ENCODE results near the gene NKX3-2. TPM values are rescaled to one million over a fixed set of nuclear protein-coding genes. Genes with fewer than 3 reads are reported as not detected.

NKX3-2 gene
- total and polyA plus RNA-seq, 2 of the 8 experiments (the other 6 are each of a cell fraction or from before 2014, with no cell fraction given) = 0.13 TPM; not detected in 1

DNA sequence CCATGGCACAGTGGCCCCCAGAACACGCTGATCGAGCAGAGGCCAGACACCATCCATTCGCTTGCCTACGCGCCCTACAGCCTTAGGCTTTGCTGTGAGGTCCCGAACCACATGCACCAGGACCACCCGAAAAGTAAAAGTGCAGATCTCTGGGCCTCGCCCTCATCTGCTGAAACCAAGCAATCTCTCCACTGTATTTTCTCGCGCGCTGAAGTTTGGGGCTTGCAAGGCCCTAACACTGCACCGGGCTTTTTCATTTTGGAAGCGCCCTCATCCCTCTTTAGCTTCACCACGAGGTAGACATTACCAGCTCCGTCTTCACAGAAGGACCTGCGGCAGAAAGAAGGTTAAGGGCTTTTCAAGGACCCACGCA is 21.2 kb downstream of the NKX3-2 start (continued):
- TF ChIP-seq TAF7 (optimal IDR thresholded peaks at IDR 0.05; ENCODE audit: borderline replicate concordance, low read depth, low read length) = no peak
- TF ChIP-seq, protein P1, sequence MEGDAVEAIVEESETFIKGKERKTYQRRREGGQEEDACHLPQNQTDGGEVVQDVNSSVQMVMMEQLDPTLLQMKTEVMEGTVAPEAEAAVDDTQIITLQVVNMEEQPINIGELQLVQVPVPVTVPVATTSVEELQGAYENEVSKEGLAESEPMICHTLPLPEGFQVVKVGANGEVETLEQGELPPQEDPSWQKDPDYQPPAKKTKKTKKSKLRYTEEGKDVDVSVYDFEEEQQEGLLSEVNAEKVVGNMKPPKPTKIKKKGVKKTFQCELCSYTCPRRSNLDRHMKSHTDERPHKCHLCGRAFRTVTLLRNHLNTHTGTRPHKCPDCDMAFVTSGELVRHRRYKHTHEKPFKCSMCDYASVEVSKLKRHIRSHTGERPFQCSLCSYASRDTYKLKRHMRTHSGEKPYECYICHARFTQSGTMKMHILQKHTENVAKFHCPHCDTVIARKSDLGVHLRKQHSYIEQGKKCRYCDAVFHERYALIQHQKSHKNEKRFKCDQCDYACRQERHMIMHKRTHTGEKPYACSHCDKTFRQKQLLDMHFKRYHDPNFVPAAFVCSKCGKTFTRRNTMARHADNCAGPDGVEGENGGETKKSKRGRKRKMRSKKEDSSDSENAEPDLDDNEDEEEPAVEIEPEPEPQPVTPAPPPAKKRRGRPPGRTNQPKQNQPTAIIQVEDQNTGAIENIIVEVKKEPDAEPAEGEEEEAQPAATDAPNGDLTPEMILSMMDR (IDR thresholded peaks at IDR 0.05; ENCODE audit: control extremely low read depth in 1 of 3, insufficient read depth in 1 of 3, low read depth in 1 of 3, low read length in 3 of 3) = no peak
- no peak for TF ChIP-seq SIN3A (conservative IDR thresholded peaks at IDR 0.05 in 1 of 2, IDR thresholded peaks at IDR 0.05 in 1 of 2; ENCODE audit: low read depth in 1 of 2, low read length in 2 of 2)
- no peak for TF ChIP-seq CBX5 (IDR thresholded peaks at IDR 0.05; ENCODE audit: low read depth, low read length)
- no peak for TF ChIP-seq SIRT6 (IDR thresholded peaks at IDR 0.05; ENCODE audit: low read length)
- TF ChIP-seq GABPA (IDR thresholded peaks at IDR 0.05; ENCODE audit: borderline replicate concordance, insufficient read depth, low read length) = no peak
- peak; percentile 86 for TF ChIP-seq EZH2 (IDR thresholded peaks at IDR 0.05; ENCODE audit: low read depth, low read length, severe bottlenecking)
- TF ChIP-seq CREB1 (IDR thresholded peaks at IDR 0.05) = no peak
- TF ChIP-seq NRF1 (IDR thresholded peaks at IDR 0.05; ENCODE audit: low read depth, low read length) = no peak
- TF ChIP-seq, protein P2, sequence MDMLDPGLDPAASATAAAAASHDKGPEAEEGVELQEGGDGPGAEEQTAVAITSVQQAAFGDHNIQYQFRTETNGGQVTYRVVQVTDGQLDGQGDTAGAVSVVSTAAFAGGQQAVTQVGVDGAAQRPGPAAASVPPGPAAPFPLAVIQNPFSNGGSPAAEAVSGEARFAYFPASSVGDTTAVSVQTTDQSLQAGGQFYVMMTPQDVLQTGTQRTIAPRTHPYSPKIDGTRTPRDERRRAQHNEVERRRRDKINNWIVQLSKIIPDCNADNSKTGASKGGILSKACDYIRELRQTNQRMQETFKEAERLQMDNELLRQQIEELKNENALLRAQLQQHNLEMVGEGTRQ (IDR thresholded peaks at IDR 0.05; ENCODE audit: low read length) = no peak
- TF ChIP-seq SP1 (IDR thresholded peaks at IDR 0.05; ENCODE audit: low read depth, low read length) = no peak
- no peak for TF ChIP-seq EGR1 (IDR thresholded peaks at IDR 0.05; ENCODE audit: borderline replicate concordance, low read depth, low read length)
- no peak for TF ChIP-seq HDAC2 (IDR thresholded peaks at IDR 0.05; ENCODE audit: borderline replicate concordance in 1 of 2, low read depth in 2 of 2, low read length in 2 of 2)
- 0 out of 2 replicates have a peak, but pooled peaks have one; percentile 6 for TF ChIP-seq MAX (IDR thresholded peaks at IDR 0.05)
- TF ChIP-seq ATF2 (IDR thresholded peaks at IDR 0.05; ENCODE audit: low read length) = no peak
- no peak for TF ChIP-seq KDM4A (IDR thresholded peaks at IDR 0.05; ENCODE audit: low read depth, low read length, severe bottlenecking)
- TF ChIP-seq CHD2 (IDR thresholded peaks at IDR 0.05; ENCODE audit: low read length) = no peak
- no peak for TF ChIP-seq SP2 (IDR thresholded peaks at IDR 0.05; ENCODE audit: low read length)

Data from H1 (cell line).